MCF 10A (cell line): Measurements from ENCODE around the gene GATAD2B. TPM values are rescaled to one million over a fixed set of nuclear protein-coding genes. Genes with fewer than 3 reads are reported as not detected.
A peak's percentile ranks its signal among the peaks of the same experiment; 100 is the strongest.
"Not testable (repeated sequence)": the region's sequence is repeated elsewhere in the genome, so short reads cannot be mapped to it uniquely, and the experiment has no call there.

Experiments used
- BruUV-seq: library from RNA; stranded (reverse); fragments of 400-500 nt; replicated peaks from 2 replicates; lab custom pipeline; 2021; lab: Mats Ljungman, UMichigan
- CTCF ChIA-PET: fragments of 300-600 bp; sonication (Branson Sonifier 250); formaldehyde crosslinking; extraction: SDS; loops from one replicate; lab custom pipeline; 2021; ENCODE audit warnings: antibody characterized with exemption, inconsistent platforms; lab: Yijun Ruan, JAX
- POLR2A ChIA-PET: fragments of 300-600, 350-650 bp; sonication (Branson Sonifier 250); formaldehyde crosslinking; extraction: SDS; loops from one replicate; lab custom pipeline; 2020; ENCODE audit warnings: antibody characterized with exemption, inconsistent platforms; lab: Yijun Ruan, JAX
- DNase-seq: peaks from one replicate; pipeline ENCODE4 v3.0.0-alpha.2; 2018; ENCODE audit not compliant: unreplicated experiment
- H3K27ac Mint-ChIP-seq: one replicate; pipeline ENCODE4 v1.8.0; 2022; ENCODE audit warnings: mild to moderate bottlenecking, low read depth, mixed read lengths; ENCODE audit not compliant: unreplicated experiment
- H3K27me3 Mint-ChIP-seq: one replicate; pipeline ENCODE4 v1.8.0; 2022; ENCODE audit warnings: mixed read lengths; ENCODE audit not compliant: insufficient read depth, unreplicated experiment
- H3K36me3 Mint-ChIP-seq: one replicate; pipeline ENCODE4 v1.8.0; 2022; ENCODE audit warnings: mild to moderate bottlenecking, moderate library complexity, mixed read lengths; ENCODE audit not compliant: insufficient read depth, unreplicated experiment
- H3K4me1 Mint-ChIP-seq: one replicate; pipeline ENCODE4 v1.8.0; 2022; ENCODE audit warnings: mixed read lengths; ENCODE audit not compliant: insufficient read depth, unreplicated experiment
- H3K4me3 Mint-ChIP-seq: one replicate; pipeline ENCODE4 v1.8.0; 2022; ENCODE audit warnings: mild to moderate bottlenecking, moderate library complexity, mixed read lengths; ENCODE audit not compliant: unreplicated experiment
- H3K9me3 Mint-ChIP-seq: one replicate; pipeline ENCODE4 v1.8.0; 2022; ENCODE audit warnings: mixed read lengths; ENCODE audit not compliant: unreplicated experiment
- intact Hi-C: fragments of 100-400 bp; cut with micrococcal nuclease; formaldehyde crosslinking; loops from 2 replicates; pipeline ENCODE4 v1.14.1; 2022
- total RNA-seq: library from RNA; stranded (reverse); gene quantifications from 2 replicates; pipeline ENCODE4 v1.2.3, GENCODE V29; 2022
- TF ChIP-seq, protein P1 (sequence below): fragments of 200-600 bp; IDR thresholded peaks from one replicate; pipeline ENCODE4 v1.8.0; 2022; ENCODE audit warnings: antibody characterized with exemption, mild to moderate bottlenecking; ENCODE audit not compliant: unreplicated experiment

GATAD2B gene
- total RNA-seq, 1 experiment from 2014 or later, result 95.5 TPM

DNA sequence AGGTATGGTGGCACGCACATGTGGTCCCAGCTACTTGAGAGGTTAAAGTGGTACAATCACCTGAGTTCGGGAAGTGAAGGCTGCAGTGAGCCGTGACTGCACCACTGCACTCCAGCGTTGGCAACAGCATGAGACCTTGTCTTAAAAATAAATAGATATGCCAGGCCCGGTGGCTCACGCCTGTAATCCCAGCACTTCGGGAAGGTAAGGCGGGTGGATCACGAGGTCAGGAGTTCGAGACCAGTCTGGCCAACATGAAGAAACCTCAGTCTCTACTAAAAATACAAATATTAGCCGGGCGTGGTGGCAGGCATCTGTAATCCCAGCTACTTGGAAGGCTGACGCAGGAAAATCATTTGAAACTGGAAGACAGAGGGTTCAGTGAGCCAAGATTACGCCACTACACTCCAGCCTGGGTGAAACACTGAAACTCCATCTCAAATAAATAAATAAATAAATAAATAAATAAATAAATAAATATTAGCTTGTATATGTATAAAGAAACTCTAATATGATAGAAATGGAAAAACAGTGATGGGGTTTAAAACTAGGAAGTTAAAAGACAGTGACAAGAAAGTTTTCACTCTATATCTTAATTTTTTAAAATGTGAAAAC is 18.8 kb downstream of the GATAD2B start:
- TF ChIP-seq, protein P1, sequence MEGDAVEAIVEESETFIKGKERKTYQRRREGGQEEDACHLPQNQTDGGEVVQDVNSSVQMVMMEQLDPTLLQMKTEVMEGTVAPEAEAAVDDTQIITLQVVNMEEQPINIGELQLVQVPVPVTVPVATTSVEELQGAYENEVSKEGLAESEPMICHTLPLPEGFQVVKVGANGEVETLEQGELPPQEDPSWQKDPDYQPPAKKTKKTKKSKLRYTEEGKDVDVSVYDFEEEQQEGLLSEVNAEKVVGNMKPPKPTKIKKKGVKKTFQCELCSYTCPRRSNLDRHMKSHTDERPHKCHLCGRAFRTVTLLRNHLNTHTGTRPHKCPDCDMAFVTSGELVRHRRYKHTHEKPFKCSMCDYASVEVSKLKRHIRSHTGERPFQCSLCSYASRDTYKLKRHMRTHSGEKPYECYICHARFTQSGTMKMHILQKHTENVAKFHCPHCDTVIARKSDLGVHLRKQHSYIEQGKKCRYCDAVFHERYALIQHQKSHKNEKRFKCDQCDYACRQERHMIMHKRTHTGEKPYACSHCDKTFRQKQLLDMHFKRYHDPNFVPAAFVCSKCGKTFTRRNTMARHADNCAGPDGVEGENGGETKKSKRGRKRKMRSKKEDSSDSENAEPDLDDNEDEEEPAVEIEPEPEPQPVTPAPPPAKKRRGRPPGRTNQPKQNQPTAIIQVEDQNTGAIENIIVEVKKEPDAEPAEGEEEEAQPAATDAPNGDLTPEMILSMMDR, result no peak
- H3K27me3 Mint-ChIP-seq, result no peaks in the 10 kb centered on the region
- ChIA-PET POLR2A (interaction anchor here (0.8 to 1.9 kb wide), 9 partner anchors 10 to 73 kb away, joined by 3 to 15 read pairs (median 4); partner anchors contain the start of genes DENND4B, GATAD2B and JTB), CTCF (interaction anchor here (0.6 to 1.3 kb wide), 5 partner anchors 11 to 82 kb away, joined by 3 to 5 read pairs (median 3); no protein-coding TSS in a partner anchor)
- H3K36me3 Mint-ChIP-seq, result peaks cover 50% of the 10 kb centered on the region
- peak overlapping the region; percentile 66 for H3K27ac Mint-ChIP-seq
- H3K9me3 Mint-ChIP-seq, result no peaks in the 10 kb centered on the region
- intact Hi-C loops, result no loop called here
- no peak overlapping the region for H3K4me3 Mint-ChIP-seq
- H3K4me1 Mint-ChIP-seq, result peaks cover 5% of the 10 kb centered on the region
- peak; percentile 53 for DNase-seq
- BruUV-seq, result no TSS peak

DNA sequence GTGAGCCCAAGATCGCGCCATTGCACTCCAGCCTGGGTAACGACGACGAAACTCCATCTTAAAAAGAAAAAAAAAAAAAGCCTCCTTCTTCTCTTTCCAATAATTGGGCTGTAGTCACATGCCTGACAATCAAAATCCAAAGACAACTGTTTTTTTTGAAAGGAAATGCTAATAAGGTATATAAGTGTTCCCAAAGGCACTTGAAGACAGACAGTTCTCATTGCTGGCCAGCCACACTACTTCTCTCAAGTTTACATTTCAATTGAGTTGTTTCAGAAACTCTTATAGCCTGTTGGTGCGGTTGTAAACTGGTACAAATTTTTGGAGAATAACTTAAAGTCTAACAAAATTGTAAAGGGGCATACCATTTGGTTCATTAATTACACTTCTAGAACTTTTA is 23.3 kb downstream of the GATAD2B start:
- Mint-ChIP-seq H3K4me1 (peaks cover 8% of the 10 kb centered on the region), H3K4me3 (no peak overlapping the region), H3K27ac (no peak overlapping the region), H3K27me3 (no peaks in the 10 kb centered on the region), H3K36me3 (peaks cover 64% of the 10 kb centered on the region), H3K9me3 (no peaks in the 10 kb centered on the region)
- BruUV-seq, result TSS peak; percentile 9
- ChIA-PET POLR2A (interaction anchor here (0.8 kb wide), 1 partner anchor 68 kb away, joined by 3 read pairs; the partner anchor contains the start of gene CREB3L4), CTCF (interaction anchor here (1.0 kb wide), 1 partner anchor 70 kb away, joined by 4 read pairs; no protein-coding TSS in a partner anchor)
- TF ChIP-seq, protein P1, result no peak
- DNase-seq, result no peak
- intact Hi-C loops, result no loop called here

DNA sequence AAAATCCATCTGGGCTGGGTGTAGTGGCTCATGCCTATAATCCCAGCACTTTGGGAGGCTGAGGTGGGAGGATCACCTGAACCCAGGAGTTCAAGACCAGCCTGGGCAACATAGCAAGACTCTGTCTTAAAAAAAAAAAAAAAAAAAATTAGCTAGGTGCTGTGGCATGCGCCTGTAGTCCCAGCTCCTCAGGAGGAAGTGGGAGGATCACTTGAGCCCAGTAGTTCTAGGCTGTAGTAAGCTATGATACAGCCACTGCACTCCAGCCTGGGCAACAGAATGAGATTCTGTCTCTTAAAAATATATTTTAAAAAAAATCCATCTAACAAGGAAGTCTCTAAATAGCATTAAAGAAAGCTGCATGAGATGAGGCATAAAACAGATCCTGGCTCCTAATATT is 26.9 kb downstream of the GATAD2B start:
- H3K36me3 Mint-ChIP-seq, result peaks cover 82% of the 10 kb centered on the region
- H3K4me1 Mint-ChIP-seq, intact Hi-C loops, H3K27me3 Mint-ChIP-seq, H3K9me3 Mint-ChIP-seq, H3K4me3 Mint-ChIP-seq, DNase-seq, BruUV-seq: not testable (repeated sequence)
- H3K27ac Mint-ChIP-seq, result peak overlapping the region; percentile 67
- POLR2A ChIA-PET, result interaction anchor here (0.6 to 5.9 kb wide), 8 partner anchors 14 to 864 kb away, joined by 3 to 26 read pairs (median 4); partner anchors contain the start of genes GATAD2B and SLC39A1
- CTCF ChIA-PET, result interaction anchor here (0.6 to 3.1 kb wide), 9 partner anchors 12 to 575 kb away, joined by 3 to 14 read pairs (median 5); no protein-coding TSS in a partner anchor

DNA sequence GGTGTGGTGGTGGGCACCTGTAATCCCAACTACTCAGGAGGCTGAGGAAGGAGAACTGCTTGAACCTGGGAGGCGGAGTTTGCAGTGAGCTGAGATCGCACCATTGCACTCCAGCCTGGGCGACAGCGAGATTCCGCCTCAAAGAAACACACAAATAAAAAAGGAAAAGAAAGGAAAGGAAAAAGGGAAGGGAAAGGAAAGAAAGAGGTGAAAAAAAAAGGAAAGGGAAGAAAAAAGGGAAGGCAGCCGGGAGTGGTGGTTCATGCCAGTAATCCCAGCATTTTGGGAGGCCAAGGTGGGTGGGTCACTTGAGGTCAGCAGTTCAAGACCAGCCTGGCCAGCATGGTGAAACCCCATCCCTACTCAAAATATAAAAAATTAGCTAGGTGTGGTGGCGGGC is 31.7 kb downstream of the GATAD2B start:
- H3K4me3 Mint-ChIP-seq, H3K9me3 Mint-ChIP-seq, BruUV-seq, H3K4me1 Mint-ChIP-seq, intact Hi-C loops, DNase-seq, POLR2A ChIA-PET, H3K27me3 Mint-ChIP-seq, H3K27ac Mint-ChIP-seq: not testable (repeated sequence)
- H3K36me3 Mint-ChIP-seq, result peaks cover 68% of the 10 kb centered on the region
- CTCF ChIA-PET, result interaction anchor here (0.7 to 1.1 kb wide), 3 partner anchors 39 to 214 kb away, joined by 3 read pairs; no protein-coding TSS in a partner anchor

DNA sequence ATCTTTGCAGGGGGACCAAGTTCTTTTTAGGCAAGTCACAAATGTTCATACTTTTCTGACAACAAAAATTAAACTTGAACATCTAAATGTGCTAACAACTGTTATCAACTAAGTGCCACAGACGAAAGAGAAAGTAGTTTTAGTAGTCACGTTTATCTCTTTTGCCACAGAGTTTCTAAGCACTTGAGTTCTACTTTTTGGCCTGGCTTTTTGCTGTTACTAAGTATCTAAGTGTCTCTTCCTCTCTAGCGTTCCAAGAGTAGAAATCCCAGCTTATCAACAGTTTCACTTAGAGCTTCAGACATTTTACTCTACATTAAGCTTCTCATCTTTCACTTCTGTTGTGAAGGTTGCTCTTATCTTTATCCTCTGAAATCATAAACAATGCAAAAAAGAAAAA is 34.2 kb downstream of the GATAD2B start:
- Mint-ChIP-seq H3K4me1 (peaks cover 8% of the 10 kb centered on the region), H3K4me3 (no peak overlapping the region), H3K27me3 (no peaks in the 10 kb centered on the region), H3K9me3 (no peaks in the 10 kb centered on the region), H3K27ac (no peak overlapping the region), H3K36me3 (peaks cover 59% of the 10 kb centered on the region)
- ChIA-PET POLR2A (interaction anchor here (0.8 to 1.8 kb wide), 4 partner anchors 15 to 70 kb away, joined by 3 to 5 read pairs (median 4); partner anchors contain the start of gene CRTC2), CTCF (interaction anchor here (0.8 to 1.1 kb wide), 3 partner anchors 16 to 33 kb away, joined by 3 read pairs; no protein-coding TSS in a partner anchor)
- TF ChIP-seq, protein P1, result no peak
- no TSS peak for BruUV-seq
- intact Hi-C loops, result no loop called here
- DNase-seq, result no peak
